ENCODE data around the gene ATP8B3.

DNA sequence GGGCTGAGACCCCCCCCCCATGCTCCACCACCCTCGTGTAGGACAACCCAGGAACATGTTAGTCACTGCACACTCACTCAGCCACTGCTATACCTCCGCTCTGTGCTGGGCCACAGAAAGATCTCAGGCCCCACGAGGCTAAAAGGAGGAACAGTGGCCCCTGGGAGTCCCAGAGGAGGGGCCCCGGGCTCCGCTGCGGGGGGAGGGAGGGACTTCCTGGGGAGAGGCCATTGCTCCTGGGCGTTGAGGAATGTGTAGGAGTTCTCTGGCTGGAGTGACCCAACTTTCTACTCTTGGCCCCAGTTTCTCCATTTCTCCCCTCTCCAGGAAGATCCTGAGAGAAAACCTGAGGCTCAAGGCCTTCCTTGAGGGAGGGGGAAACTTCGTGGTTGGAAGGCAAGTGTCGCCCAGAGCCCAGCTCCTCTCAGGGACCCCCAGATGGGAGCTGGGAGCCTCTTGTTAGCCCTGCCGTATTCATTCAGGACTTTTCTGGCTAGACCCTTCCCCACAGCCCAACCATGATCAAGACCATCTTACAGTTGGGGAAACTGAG lies 45.2 kb downstream of the ATP8B3 start:
- TF ChIP-seq, protein P1, sequence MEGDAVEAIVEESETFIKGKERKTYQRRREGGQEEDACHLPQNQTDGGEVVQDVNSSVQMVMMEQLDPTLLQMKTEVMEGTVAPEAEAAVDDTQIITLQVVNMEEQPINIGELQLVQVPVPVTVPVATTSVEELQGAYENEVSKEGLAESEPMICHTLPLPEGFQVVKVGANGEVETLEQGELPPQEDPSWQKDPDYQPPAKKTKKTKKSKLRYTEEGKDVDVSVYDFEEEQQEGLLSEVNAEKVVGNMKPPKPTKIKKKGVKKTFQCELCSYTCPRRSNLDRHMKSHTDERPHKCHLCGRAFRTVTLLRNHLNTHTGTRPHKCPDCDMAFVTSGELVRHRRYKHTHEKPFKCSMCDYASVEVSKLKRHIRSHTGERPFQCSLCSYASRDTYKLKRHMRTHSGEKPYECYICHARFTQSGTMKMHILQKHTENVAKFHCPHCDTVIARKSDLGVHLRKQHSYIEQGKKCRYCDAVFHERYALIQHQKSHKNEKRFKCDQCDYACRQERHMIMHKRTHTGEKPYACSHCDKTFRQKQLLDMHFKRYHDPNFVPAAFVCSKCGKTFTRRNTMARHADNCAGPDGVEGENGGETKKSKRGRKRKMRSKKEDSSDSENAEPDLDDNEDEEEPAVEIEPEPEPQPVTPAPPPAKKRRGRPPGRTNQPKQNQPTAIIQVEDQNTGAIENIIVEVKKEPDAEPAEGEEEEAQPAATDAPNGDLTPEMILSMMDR (IDR thresholded peaks at IDR 0.05), result no peak
- no peak for TF ChIP-seq POLR2A (IDR thresholded peaks at IDR 0.05)

Data from Peyer's patch (tissue), 4 donors.